Activated CD4-positive, CD25-positive, alpha-beta regulatory T cell treated with anti-CD3 and anti-CD28 coated beads, Interleukin-2, amount 50 U/mL, for 16 hours (primary cell): ENCODE data around the gene RASGRP3.
"Not testable (repeated sequence)": the region's sequence is repeated elsewhere in the genome, so short reads cannot be mapped to it uniquely, and the experiment has no call there.

Experiments used
- DNase-seq: peaks from one replicate; pipeline ENCODE4 v3.0.0-alpha.2; 2020; ENCODE audit warnings: low read depth, low spot score

The RASGRP3 gene, protein sequence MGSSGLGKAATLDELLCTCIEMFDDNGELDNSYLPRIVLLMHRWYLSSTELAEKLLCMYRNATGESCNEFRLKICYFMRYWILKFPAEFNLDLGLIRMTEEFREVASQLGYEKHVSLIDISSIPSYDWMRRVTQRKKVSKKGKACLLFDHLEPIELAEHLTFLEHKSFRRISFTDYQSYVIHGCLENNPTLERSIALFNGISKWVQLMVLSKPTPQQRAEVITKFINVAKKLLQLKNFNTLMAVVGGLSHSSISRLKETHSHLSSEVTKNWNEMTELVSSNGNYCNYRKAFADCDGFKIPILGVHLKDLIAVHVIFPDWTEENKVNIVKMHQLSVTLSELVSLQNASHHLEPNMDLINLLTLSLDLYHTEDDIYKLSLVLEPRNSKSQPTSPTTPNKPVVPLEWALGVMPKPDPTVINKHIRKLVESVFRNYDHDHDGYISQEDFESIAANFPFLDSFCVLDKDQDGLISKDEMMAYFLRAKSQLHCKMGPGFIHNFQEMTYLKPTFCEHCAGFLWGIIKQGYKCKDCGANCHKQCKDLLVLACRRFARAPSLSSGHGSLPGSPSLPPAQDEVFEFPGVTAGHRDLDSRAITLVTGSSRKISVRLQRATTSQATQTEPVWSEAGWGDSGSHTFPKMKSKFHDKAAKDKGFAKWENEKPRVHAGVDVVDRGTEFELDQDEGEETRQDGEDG

DNA sequence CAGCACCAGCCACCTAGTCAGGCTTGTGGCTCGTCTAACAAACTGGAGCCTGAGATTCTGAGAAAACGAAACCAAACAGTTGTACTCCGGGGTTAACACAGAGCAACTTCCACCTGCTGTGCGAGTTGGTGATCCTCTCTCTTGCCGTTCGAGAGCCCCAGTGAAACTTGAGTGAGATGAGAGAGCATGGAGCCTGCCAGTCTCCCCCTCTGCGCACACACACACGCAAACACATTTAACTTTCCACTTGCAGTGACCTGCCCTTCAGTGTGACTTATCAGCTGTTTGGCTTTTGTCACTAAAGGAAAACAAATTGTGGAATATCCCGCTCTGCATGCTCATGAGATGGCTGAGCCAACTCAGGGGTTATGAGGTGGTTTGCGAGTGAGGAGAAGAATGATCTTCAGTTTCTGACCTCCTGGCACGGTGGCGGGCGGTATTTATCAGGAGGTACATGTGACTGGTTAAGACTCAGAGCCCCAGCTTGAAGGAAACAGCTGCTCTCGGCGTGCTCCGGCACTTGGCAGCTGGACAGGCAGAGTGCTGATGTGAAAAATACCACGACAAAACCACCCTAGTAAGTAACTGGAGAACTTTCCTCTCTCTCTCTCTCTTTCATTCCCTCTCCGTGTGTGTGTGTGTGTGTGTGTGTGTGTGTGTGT lies at the start of gene RASGRP3:
TSS of gene RASGRP3 (plus strand) at position 519 of the 662 bp plus-strand sequence. CDS start 38,488 bp downstream, outside the sequence.
- peak; percentile 42 for DNase-seq

DNA sequence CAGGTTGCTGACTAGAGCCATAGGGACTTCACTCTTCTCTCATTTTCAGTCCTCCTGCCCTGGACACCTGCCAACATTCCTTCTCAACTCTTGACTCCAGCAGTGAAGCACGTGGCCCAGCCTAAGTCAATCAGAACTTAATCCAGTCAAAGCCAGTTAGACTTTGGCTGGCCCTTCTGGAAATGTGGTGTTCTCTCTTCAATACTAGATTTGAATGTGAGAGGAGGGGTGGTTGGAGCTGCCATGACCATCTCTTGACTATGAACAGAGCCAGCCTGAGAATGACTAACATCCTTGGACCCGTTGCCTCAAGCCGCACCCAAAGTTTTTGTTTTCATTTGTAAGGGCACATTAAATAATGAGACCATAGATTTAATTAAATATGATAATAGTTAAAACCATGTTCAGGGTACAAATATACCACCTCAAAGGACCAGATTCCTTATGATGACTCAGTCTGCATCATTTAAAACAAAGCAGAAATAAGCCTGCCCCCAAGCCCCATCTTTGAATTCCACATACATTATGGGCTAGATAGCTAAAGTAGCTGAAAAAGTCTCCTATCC lies 49.7 kb upstream of the RASGRP3 start:
- DNase-seq = no peak

DNA sequence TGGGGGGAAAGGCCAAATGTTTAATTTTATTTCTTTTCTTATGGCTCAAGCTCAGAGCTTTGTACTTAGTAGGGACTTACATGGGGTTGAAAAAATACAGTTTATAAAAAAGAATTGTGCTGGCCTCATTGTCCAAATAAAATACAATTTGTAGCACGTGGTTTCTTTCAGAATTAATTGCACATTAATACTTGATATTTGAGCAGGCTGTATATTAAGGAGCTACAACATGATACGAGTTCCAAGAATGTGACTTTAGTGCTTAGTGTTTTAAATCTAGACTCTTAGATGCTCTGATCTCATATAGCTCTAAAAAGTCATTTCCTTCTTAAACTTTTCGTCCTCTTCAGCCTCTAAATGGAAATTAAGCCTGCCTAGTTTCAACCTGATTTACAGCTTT lies 46.4 kb upstream of the RASGRP3 start:
- DNase-seq = no peak

DNA sequence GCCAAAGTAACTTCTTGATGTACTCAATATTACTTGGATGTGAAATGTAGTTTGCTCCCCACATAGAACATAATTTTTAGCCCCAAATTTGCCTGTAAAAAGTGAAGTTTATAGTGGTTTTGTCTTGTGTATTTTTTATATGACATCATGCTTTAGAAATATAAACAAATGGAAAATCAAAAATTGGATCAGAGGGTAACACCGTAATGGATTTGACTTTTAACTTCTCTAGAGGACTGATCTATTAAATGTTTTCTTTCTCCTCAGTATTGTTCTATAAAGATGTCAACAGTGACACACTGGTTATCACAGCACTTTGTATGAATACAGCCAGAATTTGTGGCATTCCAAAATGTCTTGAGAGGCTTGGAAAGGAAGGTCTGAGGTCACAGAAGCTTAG lies 45.6 kb upstream of the RASGRP3 start:
- no peak for DNase-seq

DNA sequence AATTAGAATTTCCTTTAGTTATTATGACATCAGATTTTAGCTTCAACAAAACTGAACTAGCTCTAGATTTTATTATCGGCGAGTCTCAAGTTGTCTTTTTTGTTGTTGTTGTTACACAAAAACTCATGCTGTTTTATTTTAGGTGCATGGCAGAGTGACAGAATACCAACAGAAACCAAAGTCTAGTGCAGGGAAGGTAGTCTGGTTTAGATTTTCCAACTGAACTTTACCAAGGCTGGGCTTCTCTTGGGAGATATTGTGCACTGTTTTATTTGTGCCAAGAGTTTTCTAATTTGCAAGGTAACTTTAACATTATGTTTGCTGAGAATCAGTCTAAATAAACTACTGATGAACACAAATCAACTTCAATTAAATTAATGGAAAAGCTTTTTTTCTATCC lies 43.6 kb upstream of the RASGRP3 start:
- DNase-seq = no peak

- DNase-seq = no peak
These were observed 42.9 kb upstream of the RASGRP3 start for GRCh38 chr2:33433279-33434235.

DNA sequence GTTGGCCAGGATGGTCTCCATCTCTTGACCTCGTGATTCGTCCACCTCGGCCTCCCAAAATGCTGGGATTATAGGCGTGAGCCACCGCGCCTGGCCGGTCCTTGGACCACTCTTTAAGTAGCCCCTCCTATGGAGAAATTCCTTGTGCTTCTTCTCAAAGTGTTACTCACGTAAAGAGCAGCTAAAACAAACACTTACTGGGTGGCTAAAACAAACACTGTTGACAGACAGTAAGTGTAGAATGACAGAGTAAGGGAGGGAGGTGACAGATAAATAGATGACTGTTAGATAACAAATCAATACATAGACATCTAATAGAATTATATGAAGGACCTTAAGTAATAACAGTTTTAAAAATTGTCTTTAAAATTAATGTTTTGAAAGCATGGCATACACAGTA lies 40.9 kb upstream of the RASGRP3 start:
- DNase-seq = no peak

DNA sequence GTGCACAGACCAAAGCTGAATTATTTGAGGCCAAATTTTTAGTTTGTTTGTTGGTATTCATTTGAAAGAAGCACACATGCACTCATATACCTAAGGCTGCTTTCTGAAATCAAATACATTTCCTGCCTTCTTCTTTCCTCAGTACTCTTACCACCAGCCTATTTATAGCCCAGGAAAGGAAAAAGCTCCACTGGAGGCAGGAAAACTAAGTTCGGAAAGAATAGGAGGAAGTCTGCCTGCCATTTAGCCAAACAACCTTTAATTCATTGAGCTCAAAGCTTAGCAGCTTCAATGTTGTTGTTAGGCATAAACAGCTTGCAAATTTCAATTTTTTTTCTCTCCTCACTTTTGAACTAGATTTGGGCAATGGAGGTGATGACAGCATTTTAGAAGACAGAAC lies 40.4 kb upstream of the RASGRP3 start:
- no peak for DNase-seq

DNA sequence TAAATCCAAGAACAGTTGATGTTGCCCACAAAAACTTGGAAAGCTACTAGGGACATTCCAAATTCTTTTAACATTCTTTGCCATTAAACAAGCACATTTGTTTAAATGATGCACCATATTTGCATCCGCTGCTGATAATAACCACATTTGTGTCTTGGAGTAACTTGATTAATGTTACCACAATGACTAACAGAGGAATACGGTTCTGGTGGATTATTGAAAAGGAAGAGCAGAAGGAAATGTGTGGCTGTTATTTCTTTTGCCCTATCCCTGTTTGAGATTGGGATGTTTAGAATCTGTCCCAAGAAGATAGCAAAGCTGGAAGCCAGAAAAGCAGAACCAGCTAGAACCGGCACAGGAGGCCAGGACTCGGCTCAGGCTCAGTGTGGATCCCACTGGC lies 39.2 kb upstream of the RASGRP3 start:
- no peak for DNase-seq

- DNase-seq = no peak
These were observed 38.6 kb upstream of the RASGRP3 start for GRCh38 chr2:33437815-33438214.

GRCh38 chr2:33441235-33441810 lies 35.1 kb upstream of the RASGRP3 start:
- no peak for DNase-seq

DNA sequence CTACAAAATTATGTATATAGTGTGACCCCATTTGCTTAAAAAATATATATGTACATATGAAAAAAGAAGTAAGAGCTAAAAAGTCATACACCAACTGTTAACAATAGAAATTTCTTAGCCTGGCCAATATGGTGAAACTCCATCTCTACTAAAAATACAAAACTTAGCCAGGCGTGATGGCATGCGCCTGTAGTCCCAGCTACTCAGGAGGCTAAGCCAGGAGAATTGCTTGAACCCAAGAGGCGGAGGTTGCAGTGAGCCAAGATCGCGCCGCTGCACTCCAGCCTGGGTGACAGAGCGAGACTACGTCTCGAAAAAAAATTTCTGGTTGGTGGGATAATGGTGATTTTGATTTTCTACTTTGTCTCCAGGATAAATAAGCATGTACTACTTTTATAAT lies 34.4 kb upstream of the RASGRP3 start:
- not testable (repeated sequence) for DNase-seq

- no peak for DNase-seq
These were observed 33.8 kb upstream of the RASGRP3 start for GRCh38 chr2:33442528-33443079.

DNA sequence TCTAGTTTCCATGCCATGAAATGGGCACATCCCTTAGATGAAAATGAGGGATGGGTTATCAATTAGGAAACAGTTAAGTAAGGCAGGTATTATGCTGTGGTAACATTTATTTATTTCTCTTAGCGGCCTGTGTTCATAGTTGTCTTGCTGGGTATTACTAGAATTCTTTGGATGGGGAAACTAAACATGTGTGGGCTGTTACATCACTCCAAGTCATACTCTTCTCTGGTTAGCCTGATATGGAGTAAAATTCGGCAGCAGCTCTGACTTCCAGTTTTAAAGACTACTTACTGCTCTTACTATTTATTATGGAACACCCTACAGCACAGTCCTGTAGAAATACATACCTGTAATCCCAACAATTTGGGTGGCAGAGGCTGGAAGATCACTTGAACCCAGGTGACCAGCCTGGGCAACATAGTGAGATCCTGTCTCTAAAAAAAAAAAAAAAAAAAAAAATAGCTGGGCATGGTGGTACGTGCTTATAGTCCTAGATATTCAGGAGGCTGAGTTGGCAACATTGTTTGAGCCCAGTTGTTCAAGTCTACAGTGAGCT lies 33.1 kb upstream of the RASGRP3 start:
- no peak for DNase-seq

DNA sequence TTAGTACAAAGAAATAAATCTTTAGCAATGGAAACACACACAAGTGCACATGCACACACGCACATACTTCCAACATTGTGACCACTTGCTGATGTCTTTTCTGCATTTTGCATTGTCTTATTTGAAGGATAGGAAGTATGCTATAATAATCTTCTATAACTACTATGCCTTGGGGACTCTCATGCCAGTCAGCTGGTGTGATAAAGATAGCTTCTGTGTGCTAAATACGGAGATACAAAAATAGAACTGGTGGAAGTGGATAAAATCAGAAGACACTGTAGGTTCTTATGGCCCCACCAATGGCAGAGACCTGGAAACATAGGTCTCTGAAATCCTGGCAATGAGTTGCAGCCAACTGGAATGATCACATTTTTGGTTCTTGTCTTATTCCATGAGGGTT lies 31.5 kb upstream of the RASGRP3 start:
- no peak for DNase-seq

DNA sequence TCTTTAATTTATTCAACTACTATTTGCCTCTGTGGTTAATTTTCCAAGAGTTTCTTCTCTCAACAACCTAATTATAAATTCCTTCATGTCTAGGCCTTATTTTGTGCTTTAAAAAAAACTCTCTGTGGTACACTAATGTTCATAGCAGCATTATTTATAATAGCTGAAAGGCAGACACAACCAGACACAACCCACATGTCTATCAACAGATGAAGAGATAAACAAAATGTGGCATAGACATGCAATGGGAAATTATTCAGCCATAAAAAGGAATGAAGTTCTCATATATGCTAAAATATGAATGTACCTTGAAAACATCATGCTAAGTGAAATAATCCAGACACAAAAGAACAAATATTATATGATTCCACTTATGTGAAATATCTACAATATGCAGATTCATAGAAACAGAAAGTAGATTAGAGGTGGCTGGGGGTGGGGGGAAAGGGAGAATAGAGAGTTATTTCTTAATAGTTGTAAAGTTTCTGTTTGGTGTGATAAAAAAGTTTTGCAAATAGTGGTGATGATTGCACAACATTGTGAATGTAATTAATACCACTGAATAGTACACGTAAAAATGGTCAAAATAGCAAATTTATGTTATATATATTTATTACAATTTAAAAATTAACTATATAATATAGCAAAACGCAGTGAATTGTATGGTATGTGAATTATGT lies 28.1 kb upstream of the RASGRP3 start:
- DNase-seq = no peak

- DNase-seq = no peak
These were observed 25.2 kb upstream of the RASGRP3 start for GRCh38 chr2:33451214-33451613.

GRCh38 chr2:33451825-33452224 lies 24.6 kb upstream of the RASGRP3 start:
- DNase-seq = no peak

DNA sequence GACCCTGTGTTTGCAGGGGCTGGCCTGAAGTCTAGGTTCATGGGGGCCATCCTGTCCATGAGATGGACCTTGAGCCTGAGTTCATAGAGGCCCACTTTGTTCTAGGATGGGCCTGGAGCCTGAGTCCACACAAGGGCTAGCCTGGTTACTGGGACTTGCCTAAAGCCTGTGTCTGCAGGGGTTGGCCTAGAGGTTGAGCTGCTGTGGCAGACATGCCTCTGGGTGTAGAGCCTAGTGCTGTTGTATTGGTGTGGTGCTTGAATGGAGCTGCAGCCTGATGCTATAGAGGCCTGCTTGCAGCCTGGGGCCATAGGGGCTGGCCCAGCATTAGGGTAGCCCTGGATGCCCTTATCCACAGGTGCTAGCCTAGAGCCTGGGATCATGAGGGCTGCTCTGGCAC lies 23.9 kb upstream of the RASGRP3 start:
- no peak for DNase-seq
